GM18907 (cell line): ENCODE measurements around the gene APOBEC3B.
"Not testable (repeated sequence)": the region's sequence is repeated elsewhere in the genome, so short reads cannot be mapped to it uniquely, and the experiment has no call there.

Source experiments
- ATAC-seq: cut with Tn5 transposase; IDR thresholded peaks from one replicate; pipeline ENCODE4 v1.9.1; 2021; ENCODE audit warnings: mild to moderate bottlenecking, moderate library complexity; ENCODE audit not compliant: unreplicated experiment

APOBEC3B gene

DNA sequence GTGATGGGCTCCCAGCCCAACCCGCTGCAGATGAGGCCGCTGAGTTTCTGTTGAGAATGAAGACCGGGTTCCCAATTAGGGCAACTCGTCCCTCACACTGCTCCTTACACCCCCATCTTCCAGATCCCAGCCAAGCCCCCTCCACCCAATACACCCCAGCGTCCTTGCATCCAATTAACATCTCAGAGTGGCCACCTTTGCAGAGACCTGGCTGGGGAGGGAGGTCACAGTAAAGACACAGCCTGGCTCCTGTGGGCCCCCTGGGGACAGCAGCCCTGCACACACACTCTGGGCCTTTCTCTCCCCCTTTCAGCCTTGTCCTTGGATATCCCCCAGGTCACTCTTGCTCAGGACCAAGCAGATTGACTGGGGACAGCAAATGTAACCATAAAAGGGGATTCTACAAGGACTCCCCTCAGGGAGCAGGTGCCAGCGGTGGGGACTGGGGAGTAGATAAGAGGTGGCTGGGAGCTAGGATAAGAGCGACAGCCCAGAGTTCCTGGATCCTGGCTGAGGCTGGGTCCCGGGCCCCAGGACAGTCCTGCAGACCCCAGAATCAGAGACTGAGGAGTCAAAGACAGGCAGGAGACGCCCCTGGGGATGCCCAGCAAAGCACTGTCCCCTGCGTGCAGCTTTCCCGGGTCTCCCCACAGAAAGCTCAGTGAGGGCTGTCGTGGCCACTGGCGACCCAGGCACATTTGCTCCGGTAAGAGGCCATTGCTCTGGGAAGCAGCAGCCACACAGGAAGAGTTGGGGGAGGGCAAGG lies 16.4 kb upstream of the APOBEC3B start:
- no peak for ATAC-seq

DNA sequence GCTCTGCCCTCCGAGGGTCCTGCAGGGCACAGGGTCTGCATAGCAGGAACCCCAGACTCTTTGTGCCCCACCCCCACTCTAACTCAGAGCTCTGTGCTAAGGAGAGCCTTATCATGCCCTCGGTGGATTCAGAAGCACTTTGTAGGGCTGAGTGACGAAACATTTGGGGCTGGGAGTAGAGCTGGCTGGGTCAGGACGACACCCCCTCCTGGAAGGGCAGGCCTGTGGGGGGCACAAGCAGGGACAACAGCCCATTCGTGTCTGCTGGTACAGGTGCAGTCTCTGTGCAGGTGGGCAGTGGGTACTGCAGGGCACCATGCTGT lies 15.8 kb upstream of the APOBEC3B start:
- no peak for ATAC-seq

DNA sequence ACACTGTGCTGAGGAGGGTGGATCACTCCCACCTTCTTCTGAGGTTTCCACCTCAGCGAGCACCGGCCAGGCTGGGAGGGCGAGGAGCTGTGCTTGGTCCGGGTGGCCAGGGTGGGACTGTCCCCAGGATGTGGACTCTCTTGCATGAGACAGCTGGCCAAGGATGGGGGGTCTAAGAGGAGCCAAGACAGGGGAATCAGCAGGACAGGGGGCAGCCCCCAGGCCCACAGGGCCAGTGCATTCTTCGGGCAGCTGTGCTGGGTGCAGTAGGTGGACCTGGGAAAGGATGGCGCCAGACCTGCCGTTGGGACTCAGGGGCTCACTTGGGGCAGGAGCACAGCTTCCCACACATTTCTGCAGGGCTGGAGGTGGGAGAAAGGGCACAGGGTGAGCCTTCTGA lies 15.2 kb upstream of the APOBEC3B start:
- no peak for ATAC-seq

DNA sequence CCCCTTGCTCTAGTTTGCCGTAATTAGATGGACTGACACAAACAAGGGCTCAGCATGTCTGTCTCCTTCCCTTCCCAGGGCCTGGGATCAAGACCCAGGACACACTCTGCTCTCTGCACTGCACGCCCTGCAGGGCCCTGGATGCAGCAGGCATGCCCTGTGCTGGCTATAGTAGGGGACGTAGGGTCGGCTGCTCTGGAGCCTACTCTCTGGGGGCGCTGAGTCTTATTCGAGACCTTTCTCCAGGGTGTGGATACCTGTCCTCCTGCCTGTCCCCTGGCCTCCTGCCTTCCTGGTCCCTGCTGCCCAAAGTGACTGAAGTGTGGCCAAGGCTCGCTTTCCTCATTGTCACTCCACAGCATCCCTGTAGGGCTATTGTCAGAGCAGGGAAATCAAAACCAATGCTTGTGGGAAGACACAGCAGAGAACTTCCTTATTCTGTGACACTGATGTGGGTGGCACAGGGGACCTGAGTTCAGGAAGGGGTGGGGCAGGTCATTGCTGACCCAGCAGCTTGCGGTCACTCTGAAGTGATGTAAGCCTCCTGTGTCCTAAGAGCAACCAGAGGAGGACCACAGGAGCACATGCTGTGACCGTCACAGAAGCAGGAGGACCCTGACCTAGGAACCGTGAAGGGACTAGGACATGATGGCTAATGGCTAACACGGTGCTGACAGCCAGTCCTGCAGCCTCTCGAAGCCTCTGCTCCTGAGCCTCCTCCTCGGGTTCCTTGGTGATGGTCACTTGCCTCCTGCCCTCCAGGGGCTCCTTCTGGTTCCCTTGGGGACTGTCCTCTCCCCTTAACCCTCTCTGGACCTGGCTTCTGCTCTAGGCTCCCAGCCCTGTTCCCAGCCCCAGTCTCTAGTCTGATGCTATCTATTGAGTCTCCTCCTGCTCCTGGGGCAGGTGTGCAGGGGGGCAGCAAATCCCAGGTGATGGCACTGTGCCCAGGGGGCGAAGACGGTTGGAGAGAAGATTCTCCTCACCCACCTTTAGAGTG lies 14.4 kb upstream of the APOBEC3B start:
- no peak for ATAC-seq

DNA sequence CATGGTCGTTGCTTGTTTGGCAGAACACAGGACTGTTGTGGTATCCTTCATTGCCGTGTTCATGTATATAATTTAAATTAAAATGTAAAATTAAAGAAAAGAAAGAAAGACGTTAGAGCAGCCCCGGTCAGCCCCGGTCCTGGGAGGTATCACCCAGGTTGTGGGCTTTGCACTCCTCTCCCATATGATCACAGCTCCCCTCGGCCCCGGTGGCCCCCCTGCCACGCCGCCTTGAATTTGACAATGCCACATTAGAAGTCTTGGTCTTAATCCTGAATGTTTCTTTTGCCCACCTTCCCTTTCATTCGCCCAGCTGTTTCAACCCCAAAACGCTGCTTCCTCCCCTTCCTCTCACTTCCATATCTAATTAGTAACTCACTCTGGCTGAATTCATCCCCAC lies 13.3 kb upstream of the APOBEC3B start:
- ATAC-seq = no peak

DNA sequence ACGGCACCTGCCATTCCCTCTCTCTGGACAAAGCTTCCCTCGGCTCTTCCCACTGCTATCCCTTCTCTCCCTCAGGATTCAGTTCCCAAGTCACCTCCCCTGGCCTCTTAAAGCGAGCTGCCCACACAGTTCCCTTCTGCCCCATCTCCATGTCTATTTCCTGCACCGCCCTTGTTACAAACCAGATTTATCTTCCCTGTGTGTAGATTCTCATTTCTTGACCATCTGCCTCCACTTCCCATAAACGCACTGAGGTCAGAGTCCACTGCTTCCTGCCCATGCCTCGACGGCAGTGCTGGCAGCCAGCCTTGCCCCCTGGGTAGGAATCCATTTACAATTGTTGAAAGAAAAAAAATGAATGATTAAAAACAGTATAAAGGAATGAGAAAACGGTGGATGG lies 11.6 kb upstream of the APOBEC3B start:
- no peak for ATAC-seq

DNA sequence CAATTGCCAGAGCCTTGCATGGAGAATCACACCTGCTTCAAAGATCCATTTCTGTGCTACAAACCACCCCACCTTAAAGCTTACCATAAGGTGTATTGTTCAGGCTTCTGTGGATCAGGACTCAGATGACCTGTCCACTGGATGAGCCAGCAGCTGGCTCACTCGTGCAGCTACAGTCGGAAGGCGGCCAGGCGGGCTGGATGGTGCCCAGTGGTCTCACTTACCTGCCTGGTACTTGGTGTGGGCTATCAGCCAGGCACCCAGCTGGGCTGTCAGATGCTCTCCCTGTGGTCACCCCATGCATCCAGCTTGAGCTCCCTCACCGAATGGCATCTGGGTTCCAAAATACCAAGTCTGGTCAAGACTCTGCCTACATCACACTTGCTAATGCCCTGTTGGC lies 10.9 kb upstream of the APOBEC3B start:
- ATAC-seq = no peak

DNA sequence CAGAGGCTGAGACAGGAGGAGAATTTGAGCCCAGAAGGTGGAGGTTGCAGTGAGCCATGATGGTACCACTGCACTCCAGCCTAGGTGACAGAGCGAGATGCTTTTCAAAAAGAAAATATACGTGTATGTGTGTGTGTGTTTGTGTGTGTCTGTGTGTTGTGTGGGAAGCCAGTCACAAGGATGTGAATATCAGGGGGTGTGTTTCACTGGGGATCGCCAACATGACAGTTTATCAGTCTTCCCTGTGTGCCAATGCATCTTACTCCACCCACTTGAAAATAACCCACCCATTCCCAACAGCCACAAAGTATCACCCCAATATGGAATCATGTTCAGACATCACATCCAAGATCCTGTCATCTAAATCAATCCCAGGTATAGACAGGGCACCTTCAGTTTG lies 10.4 kb upstream of the APOBEC3B start:
- no peak for ATAC-seq

DNA sequence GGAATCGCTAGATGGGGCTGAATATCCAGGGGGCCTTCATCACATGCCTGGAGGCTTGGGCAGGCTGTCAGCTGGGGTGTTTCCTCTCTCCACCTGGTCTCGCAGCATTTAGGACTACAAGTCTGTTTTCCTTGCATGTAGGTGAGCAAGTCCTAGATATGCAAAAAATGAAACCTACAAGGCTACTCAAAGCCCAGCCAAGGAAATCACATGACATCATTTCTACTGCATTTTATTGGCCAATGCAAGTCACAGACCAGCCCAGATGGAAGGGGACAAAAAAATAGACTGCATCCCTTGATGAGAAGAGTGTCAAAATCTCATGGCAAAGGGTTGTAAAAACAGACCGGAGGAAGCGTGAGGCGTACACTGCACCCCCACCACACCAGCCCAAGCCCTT lies 9.6 kb upstream of the APOBEC3B start:
- ATAC-seq = no peak

DNA sequence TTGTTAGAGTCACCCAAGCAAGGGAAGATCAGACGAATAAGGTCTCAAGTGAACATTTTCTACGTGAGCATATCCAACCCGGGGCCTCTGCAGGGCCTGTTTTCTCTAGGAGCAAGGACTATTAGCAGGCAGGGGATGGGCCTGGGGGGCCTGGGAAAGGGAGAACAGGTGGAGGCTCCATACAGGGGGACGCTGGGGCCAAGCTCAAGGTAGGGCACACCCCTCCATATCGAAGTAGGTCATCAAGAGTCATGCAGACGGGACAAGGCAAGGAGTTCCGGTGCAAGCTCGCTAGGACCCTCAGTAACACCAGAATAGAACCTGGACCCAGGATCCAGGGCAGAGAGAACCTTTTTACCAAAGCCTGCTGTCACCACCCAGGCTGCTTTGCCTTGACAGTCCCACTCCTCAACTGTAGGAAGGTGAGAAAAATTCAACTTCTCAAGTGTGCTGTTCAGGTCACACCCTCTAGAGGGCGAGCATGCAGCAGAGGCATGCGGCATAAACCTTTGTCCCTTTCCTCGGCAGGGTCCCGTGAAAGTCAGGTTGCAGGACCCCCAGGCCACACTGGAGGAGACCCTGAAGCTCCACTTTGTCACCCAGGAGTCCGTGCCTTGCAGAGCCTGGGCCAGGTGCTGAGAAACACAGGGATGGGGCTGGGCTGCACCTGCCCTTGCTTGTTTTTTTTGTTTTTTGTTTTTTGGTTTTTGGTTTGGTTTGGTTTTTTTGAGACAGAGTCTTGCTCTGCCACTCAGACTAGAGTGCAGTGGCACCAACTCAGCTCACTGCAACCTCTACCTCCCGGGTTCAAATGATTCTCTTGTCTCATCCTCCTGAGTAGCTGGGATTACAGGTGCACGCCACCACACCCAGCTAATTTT lies 8.6 kb upstream of the APOBEC3B start:
- no peak for ATAC-seq

DNA sequence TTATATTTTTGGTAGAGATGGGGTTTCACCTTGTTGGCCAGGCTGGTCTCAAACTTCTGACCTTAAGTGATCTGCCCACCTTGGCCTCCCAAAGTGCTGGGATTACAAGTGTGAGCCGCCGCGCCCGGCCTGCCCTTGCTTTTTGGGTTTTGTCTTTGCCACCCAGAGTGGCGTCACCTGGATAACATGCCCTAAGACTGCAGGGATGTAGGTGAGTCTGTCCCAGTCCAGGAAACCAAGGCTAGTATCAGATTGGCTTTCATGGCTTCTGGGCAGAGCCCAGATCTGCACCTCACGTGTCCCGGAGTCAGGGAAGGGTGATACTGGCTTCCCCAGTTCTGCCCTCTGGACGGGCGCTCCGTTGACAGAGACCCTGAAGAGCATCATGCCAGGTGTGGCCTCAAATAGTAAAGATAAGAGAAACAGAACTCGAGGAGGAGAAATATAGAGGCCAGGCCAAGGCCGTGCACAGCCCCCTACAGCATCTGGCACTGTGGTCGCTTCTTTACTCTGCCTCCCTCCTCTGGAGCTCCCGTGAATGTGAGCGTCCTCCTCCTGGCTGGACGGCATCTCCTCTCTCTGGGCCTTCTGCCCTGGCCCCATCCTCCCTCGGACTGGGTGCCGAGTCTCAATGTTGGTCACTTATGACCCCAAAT lies 7.8 kb upstream of the APOBEC3B start:
- no peak for ATAC-seq

DNA sequence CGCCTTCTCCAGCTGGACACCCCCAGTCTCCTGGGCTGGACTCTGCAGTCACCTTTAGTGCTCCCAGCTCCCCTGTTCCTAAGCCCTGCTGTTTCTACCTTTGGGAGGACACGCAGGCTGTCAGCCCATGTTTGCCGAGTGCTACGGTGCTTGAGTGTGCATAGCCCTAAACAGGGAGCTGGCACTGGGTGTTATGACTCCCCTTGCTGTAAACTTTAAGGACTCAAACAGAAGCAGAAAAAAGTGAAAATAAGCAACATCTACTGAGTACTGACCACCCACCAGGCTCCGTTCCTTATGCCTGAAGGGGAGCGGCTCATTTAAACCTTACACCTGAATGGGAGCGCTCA lies 7.3 kb upstream of the APOBEC3B start:
- ATAC-seq = no peak

DNA sequence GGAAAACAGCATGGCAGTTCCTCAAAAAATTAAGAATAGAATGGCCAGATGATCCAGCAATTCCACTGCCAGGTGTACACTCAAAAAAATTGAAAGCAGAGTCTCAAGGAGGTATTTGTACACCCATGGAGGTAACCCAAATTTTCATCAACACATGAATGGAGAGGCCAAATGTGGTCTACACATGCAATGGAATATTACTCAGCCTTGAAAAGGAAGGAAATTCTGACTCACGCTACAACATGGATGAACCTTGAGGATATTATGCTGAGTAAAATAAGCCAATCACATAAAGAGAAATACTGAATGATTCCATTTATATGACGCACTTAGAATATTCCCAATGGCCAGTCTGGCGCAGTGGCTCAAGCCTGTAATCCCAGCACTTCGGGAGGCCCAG lies 4.9 kb upstream of the APOBEC3B start:
- not testable (repeated sequence) for ATAC-seq

DNA sequence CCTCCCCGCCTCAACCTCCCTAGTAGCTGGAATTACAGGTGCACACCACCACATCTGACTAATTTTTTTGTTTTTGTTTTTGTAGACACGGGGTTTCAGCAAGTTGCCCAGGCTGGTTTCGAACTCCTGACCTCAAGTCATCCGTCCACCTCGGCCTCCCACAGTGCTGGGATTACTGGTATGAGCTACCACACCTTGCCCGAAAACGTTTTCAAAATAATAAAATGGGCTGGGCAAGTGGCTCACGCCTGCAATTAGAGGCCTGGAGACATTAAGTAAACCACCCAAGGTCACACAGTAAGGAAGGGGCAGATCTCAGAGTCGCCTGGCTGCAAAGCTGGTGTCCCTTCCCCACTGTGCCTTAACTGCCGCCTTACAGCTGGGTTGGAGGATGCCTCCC lies 1.6 kb upstream of the APOBEC3B start:
- ATAC-seq = not testable (repeated sequence)

DNA sequence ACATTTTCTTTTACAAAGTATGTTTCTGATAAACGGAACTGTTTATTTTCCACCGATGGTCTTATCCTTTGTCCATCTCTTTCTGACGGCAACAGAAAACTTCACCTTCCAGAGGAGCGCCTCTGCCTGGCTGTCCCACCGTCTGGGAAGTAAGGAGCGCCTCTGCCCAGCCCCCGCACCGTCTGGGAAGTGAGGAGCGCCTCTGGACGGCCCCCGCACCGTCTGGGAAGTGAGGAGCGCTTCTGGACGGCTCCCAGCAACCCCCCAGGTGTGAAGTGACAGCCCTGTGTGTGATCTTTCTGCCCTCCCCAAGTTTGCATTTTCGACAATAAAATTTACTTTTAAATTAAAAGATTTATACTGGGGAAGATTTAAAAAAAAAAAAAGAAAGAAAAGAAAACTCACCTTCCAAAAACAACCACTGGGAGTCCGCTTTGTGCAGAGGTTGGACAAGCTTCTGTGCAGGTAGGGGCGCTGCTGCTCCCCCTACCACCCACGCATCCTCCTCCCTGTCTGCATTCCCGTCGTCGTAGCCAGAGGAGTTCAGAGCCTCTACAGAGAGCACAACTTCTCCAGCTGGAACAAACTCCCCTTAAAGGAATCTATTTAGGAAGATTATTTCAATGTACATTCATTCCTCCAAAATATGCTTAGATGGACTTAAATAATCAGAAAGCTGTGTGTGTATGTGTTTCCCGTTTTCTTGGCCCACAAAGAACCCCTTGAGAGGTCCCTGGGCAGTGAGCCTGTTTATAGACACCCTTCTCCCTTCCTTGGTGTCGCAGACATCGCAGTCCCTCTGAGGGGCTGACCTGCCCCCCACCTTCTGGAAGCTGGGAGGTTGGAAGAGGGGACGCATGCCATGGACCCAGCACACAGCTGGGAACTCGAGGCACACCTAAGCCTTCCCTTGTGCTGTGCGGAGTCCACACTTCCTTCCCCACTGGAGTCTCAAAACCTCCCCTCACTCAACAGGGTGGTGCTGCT lies 849 bp upstream of the APOBEC3B start:
- peak; percentile 3 for ATAC-seq

DNA sequence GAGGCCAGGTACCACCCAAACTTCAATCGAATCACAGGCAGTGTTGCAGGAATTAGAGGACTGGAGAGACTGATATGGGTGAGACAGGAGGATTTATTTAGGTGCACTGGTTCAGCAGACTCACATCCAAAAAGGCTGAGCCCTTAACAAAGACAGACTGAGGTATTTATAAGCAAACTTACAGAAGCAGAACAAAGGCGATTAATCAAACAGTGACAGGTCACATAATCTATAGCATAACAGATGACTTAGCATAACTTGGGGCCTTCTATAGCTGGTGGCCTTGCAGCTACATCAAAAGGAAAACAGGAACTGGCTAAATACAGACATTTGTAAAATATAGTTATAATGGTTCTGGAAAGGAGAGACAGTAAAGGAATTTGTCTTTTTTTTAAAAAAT lies 2.1 kb downstream of the APOBEC3B start:
- no peak for ATAC-seq

DNA sequence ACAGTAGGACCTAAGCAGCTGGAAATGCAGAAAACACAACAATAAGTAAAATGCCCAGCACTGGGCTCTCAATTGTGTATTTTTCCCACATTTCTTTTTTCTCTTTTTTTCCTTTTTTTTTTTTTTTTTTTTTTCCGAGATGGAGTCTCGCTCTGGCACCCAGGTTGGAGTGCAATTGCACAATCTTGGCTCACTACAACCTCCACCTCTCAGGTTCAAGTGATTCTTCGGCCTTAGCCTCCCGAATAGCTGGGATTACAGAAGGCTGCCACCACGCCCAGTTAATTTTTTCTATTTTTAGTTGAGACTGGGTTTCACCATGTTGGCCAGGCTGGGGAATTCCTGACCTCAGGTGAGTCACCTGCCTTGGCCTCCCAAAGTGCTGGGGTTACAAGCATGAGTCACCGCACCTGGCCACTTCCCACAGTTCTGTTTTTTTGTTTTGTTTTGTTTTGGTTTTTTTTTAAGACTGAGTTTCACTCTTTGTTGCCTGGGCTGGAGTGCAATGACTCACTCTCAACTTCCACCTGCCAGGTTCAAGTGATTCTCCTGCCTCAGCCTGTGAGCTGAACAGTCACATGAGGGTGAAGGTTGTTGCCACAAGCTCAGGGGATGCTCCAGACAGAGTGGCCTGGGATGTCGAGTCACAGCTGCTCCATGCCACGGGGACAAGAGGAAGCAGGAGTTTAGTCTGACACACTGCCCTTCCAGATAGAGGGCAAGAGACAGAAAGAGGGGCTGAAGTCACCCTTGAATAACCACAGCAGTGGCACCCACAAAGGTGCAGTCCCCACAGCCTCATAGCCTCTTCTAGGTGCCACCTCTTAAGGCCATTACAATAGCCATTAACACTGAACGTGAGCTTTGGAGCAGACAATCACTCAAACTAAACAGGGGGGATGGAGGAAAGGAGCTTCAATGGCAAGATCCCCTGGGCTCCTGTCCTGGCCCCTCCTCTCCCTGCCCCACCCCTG lies 2.9 kb downstream of the APOBEC3B start:
- ATAC-seq = peak; percentile 77

DNA sequence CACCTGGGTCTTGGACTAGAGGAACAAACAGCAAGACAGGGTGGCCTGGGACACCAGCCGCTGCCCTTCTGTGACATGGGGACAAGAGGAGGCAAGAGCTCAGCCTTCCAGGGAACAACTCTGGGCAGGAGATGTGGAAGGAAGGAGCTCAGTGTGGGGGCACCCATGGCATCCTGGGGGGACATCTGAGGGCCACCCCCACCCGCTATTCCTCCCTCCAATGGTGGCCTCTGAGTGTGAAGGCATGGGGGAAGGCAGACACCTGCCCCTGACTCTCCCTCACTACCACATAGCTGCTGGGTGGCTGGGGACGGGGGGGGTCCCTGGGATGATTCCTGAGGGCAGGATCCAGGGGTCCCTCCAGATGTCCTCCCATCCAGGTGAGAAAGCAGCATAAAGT lies 4.5 kb downstream of the APOBEC3B start:
- no peak for ATAC-seq
